GM19023 (cell line): Measurements from ENCODE around the gene CBLN3.

Source experiments
- ATAC-seq: cut with Tn5 transposase; IDR thresholded peaks from one replicate; pipeline ENCODE4 v1.9.1; 2021; ENCODE audit warnings: mild to moderate bottlenecking, moderate library complexity; ENCODE audit not compliant: unreplicated experiment

CBLN3 gene

DNA sequence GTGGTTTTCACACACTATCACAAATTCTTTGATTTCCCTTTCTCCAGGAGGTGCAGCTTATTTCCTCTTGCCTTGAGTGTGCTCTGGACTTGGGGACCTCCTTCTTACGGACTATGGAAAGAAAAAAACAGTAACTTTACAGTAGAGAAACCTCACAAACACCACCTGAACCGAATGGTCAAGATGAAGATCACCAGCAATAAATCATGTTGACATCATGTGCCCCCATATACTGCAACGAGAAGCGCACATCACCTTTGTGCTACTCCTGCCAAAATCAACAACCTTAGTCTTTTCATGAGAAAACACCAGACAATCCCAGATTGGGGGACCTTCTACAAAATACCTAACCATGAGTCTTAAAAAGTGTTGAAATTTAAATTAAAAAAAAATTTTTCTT lies 43.9 kb downstream of the CBLN3 start:
- ATAC-seq: no peak

GRCh38 chr14:24384169-24384568 lies 45.3 kb downstream of the CBLN3 start:
- ATAC-seq: no peak

- ATAC-seq: no peak
These were observed 47.5 kb downstream of the CBLN3 start for GRCh38 chr14:24382064-24382371.

DNA sequence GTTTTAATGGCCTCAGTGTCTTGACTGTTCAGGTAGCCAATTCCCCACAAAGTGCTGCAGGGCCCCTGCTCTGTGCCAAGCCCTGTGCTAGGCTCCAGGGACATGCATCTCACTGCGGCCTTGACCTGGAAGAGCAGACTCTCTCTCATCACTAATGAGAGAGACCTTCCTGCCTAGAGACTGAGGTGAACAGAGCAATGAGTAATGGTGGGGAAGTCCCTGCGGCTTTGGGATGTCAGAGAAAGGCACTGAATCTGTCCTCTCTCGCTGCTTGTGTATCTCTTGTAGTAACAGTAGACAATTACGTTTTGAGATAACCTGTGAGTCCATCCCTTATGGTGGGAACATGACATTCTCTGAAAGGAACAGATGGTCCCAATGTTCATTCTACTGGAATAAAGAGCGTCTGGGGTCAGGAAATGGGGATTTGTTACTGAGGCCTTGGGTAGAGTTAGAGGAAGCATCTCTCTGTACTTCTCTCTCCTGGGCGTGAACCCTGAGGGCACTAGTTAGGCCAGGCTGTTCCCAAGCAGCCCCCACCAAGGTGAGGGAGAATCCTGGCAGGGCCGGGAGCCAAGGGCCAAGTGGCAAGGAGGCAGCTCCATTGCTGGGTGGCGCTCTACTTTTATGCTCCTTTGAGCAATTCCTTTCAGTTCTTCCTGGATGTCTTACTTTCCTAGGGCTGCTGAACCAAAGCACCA lies 48.0 kb downstream of the CBLN3 start:
- no peak for ATAC-seq

DNA sequence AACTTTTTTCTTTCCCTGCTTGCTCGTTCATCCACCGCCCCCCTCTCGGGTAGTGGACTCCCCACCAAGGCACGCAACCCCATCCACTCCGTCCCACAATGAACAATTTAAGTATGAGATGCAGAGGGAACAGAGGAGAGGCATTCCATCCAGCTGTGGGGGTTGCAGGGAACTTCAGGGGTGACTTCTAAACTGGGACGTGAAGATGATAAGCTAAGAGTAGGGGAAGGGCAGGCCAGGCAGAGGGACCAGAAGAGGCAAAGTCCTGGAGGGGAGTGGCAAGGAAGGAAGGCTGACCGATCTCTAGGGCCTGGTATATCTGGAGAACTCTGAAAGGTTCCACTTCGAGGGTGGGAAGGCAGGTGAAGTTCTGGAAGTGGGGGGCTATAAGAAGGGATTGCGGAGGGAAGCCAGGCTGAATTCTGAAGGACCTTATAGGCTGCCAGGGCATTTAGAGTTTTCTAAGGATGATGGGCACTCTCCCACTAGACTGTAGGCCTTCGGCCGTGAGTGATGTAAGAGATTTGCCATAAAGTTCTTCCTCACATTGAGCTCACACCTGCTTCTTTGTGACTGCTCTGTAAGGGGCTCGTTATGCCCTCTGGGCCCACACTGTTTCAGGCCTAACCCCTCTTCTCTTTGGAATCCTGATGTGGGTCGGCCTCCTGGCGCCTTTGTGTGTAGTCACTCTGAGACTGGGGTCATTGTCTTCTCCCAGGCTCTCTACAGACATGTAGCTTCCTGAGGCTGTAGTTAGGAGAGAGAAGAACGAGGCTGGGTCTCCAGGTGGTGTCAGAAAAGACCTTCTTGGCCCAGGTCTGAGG lies 49.3 kb downstream of the CBLN3 start:
- no peak for ATAC-seq

DNA sequence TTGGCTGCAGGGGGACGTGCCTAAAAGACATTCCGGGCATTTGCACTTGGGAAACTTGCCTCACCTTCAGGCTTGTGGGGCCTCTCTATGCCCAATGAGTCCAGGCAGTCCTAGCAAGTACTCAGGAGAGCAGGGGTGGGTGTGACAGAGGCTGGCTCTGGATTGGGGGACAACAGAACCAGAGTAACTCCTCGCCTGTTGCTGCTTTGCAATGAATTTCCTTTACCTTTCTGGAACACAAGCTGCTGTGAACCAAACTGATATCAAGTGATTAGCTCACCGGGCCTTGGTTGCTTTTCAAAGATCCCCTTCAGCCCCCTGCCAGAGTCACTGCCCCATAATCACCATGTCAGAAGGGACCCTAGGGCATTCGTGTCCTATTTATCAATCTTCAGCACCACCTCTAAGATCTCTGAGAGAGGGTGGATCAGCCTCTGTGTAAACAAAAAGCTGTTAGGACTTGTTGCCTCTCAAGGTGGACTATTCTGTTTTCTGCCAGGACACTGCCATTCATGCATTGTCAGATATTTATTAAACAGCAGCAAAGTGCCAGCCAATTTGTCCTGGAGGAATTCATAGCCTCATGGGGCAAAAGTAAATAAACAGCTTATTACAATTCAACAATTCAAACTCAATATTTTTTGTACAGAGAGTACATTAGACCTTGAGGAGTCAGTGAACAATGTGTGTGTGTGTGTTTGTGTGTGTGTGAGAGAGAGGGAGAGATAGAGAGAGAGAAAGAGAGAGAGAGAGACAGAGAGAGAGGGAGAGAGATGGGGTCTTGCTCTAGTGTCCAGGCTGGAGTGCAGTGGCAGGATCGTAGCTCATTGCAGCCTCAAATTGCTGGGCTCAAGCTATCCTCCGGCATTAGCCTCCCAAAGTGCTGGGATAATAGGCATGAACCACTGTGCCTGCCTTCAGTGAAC lies 50.2 kb downstream of the CBLN3 start:
- no peak for ATAC-seq

DNA sequence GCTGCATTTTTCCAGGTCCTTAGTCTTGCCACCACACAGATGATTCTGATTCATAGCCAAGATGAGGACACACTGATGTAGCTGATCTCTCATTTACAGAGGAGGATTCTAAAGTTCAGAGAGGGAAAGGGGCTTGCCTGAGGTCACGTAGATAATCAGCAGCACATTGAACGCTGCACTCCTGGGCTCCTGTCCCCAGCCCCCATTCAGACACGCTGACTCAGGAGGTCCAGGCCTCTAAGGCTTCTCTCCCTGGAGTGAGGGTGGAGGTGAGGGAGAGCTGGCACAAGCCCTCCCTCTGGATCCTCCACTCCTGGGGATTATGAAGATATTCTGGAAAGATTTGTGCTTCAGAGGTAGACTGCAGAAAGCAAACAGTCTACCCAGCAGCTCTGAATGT lies 51.1 kb downstream of the CBLN3 start:
- no peak for ATAC-seq

GRCh38 chr14:24377657-24378056 lies 51.8 kb downstream of the CBLN3 start:
- ATAC-seq: no peak

GRCh38 chr14:24377126-24377525 lies 52.3 kb downstream of the CBLN3 start:
- ATAC-seq: no peak
